ENCODE data around the gene KCNH3.

- no peak for TF ChIP-seq CTCF (IDR thresholded peaks at IDR 0.05)
- no peak for TF ChIP-seq ZFX (IDR thresholded peaks at IDR 0.05; ENCODE audit: borderline replicate concordance)
Measured at GRCh38 chr12:49489154-49489553, 49.7 kb upstream of the KCNH3 start.
